Airway epithelial cell (primary cell): ENCODE data around the gene AARS2. TPM values are rescaled to one million over a fixed set of nuclear protein-coding genes. Genes with fewer than 3 reads are reported as not detected.

Source experiments
- total RNA-seq: library from RNA; depleted of rRNA; stranded (reverse); fragments of >200 nt; gene quantifications from 2 replicates; pipeline ENCODE4 v1.2.3, GENCODE V29; 2015

The AARS2 gene
- 22.6 and 23.5 TPM in 2 replicates for total RNA-seq

DNA sequence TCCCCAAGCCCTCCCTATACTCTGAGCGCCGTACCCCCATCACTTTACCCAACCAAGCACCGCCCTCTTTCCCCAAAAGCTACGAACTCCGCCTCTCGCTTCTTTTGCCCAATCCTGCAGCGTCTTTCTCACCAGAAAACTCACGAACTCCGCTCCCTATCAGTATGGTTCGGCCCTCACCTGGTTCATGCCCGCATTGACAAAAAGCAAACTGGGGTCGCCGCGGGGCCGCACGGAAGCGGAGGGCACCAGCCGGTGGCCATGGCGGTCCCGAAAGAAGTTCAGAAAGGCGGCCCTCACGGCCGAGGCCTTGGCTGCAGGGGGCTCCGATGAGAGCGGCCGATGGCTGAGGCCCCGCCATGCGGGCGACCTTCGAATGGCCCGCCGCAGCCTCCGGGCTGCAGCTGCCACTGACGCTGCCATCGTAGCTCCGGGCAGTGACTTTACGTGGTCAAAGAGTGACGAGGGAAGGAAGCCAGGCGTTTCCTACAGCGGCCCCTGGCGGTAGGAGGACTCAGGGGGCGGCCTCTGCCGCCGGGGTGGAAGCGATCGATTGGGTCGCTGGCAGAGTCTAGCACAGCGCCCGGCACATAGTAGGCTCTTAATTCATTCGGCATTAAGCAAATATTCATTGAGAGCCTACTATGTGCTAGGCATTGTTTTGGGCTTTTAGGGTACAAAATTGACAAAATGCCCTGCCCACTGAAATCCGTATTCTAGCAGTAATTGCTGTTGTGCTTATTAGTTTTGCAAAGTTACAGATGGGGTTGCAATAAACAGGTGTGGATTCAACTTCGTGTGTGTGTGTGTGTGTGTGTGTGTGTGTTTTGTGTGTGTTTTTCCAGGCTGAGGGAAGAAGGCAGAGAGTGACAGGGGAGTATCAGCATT is at the start of gene AARS2:
Gene AARS2 (minus strand): TSS at position 447 of the 888 bp plus-strand sequence. CDS start 24 bp downstream, at position 423.

GRCh38 chr6:44342489-44342888 is 29.3 kb upstream of the AARS2 start, which contains the start of gene SPATS1:
Gene SPATS1 (plus strand): TSS chr6:44342650. CDS start chr6:44343096, 446 bp downstream.

GRCh38 chr6:44269921-44270525 is 43.1 kb downstream of the AARS2 start, which contains the start of gene TMEM151B:
Gene TMEM151B (plus strand): TSS chr6:44270450. CDS start chr6:44270743, 293 bp downstream.

GRCh38 chr6:44265007-44265721 is 48.0 kb downstream of the AARS2 start, which contains the start of gene NFKBIE:
Gene NFKBIE (minus strand): TSS chr6:44265551. CDS start chr6:44265346, 205 bp downstream.

GRCh38 chr6:44257025-44257752 is 56.0 kb downstream of the AARS2 start, which contains the start of gene SLC35B2:
Gene SLC35B2 (minus strand): TSS chr6:44257528. CDS start chr6:44257410, 118 bp downstream.

Other genes starting within 250 kb of the AARS2 start
- gene MRPL14, start 185.9 kb downstream of the AARS2 start, total RNA-seq, result 86.7 and 87.8 TPM in 2 replicates
- gene TMEM63B, start 185.8 kb downstream of the AARS2 start, total RNA-seq, result 67.7 and 73.1 TPM in 2 replicates
- not detected in 2 replicates for gene CAPN11, start 154.5 kb downstream of the AARS2 start, total RNA-seq
- 0.21 TPM in 1 of 2 replicates, not detected in the other for gene MYMX, start 96.4 kb downstream of the AARS2 start, total RNA-seq
- 25.1 and 26.5 TPM in 2 replicates for gene SLC29A1, start 89.8 kb downstream of the AARS2 start, total RNA-seq
- 1,137 and 1,196 TPM in 2 replicates for gene HSP90AB1, start 66.2 kb downstream of the AARS2 start, total RNA-seq
- gene SLC35B2, start 55.8 kb downstream of the AARS2 start, total RNA-seq, result 69.7 and 73.1 TPM in 2 replicates
- 25.9 and 32.9 TPM in 2 replicates for gene NFKBIE, start 47.8 kb downstream of the AARS2 start, total RNA-seq
- gene TMEM151B, start 42.9 kb downstream of the AARS2 start, total RNA-seq, result under 0.01 TPM in 1 of 2 replicates, not detected in the other
- gene SPATS1, start 29.3 kb upstream of the AARS2 start, total RNA-seq, result not detected in 2 replicates
- gene CDC5L, start 74.4 kb upstream of the AARS2 start, total RNA-seq, result 16.7 and 17.0 TPM in 2 replicates